Measurements from ENCODE around the gene STARD10. TPM values are rescaled to one million over a fixed set of nuclear protein-coding genes. Genes with fewer than 3 reads are reported as not detected.

Gene STARD10
- total RNA-seq, 1 experiment from 2014 or later = 55.1 TPM

DNA sequence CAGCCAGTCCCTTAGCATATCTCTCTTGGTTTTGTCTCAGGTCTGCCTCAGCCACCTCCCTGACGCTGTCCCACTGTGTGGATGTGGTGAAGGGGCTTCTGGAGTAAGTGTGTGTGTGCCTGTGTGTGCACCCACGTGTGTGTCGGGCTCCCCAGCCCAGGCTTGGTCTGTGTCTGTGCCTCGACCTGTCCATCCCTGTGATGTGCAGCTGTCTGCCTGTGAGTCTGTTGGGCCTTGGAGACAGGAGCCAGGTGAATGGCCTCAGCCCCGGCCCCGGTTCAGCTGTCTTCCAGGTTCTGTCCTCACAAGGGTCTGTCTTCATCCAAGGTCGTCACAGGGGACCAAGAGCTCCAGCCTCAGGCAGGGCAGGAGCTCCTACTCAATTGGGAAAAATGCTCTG, 30.2 kb upstream of the STARD10 start:
- H3K9me3 Mint-ChIP-seq (ENCODE audit: low read depth, unreplicated experiment) = no peaks in the 10 kb centered on the region
- CTCF ChIA-PET = interaction anchor here (0.6 kb wide), 1 partner anchor 27 kb away, joined by 4 read pairs; no protein-coding TSS in a partner anchor
- TF ChIP-seq, protein P1, sequence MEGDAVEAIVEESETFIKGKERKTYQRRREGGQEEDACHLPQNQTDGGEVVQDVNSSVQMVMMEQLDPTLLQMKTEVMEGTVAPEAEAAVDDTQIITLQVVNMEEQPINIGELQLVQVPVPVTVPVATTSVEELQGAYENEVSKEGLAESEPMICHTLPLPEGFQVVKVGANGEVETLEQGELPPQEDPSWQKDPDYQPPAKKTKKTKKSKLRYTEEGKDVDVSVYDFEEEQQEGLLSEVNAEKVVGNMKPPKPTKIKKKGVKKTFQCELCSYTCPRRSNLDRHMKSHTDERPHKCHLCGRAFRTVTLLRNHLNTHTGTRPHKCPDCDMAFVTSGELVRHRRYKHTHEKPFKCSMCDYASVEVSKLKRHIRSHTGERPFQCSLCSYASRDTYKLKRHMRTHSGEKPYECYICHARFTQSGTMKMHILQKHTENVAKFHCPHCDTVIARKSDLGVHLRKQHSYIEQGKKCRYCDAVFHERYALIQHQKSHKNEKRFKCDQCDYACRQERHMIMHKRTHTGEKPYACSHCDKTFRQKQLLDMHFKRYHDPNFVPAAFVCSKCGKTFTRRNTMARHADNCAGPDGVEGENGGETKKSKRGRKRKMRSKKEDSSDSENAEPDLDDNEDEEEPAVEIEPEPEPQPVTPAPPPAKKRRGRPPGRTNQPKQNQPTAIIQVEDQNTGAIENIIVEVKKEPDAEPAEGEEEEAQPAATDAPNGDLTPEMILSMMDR (IDR thresholded peaks at IDR 0.05; ENCODE audit: unreplicated experiment) = no peak
- BruUV-seq (replicated peaks) = no TSS peak
- H3K36me3 Mint-ChIP-seq (ENCODE audit: insufficient read depth, unreplicated experiment) = peaks cover 9% of the 10 kb centered on the region
- H3K4me3 Mint-ChIP-seq (ENCODE audit: low read depth, unreplicated experiment) = no peak overlapping the region
- intact Hi-C loops (cut with micrococcal nuclease; ENCODE audit: unreplicated experiment) = no loop called here
- peak overlapping the region; percentile 55 for H3K27ac Mint-ChIP-seq (ENCODE audit: unreplicated experiment)
- DNase-seq = no peak
- no peaks in the 10 kb centered on the region for H3K4me1 Mint-ChIP-seq (ENCODE audit: low read depth, unreplicated experiment)
- no peaks in the 10 kb centered on the region for H3K27me3 Mint-ChIP-seq (ENCODE audit: unreplicated experiment)

DNA sequence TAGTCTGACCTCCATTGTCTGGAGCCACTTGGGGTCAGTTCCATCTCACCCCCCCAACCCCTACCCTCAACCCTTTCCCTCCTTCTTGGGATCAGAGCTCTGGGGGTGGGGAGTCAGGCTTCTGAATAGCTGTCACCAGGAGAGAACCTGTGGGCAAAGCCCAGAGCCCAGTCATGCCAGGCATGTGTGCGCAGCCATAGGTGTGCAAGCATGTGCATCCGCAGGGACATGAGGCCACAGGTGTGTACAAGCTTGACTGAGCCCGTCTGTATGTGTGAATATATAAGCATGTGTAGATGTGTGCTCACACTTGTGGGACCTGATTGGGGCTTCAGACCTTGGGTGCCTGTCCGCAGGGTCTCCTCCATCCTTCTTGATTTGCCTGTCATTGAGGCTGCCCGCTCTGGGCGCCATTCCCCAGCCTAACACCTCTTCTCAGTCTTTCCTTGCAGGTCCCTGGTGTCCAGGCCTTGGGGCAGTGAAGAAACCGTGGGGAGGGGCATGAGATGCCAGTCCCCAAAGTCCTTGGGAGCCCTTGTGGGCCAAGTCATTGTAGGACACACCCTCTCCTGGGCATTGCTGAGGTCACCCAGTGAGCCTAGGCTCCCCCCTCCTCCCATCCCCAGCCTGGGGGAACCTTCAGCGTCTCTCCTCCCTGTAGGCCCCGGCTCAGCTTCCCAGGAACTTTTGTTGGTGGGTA, 29.4 kb upstream of the STARD10 start:
- H3K36me3 Mint-ChIP-seq (ENCODE audit: insufficient read depth, unreplicated experiment) = peaks cover 9% of the 10 kb centered on the region

DNA sequence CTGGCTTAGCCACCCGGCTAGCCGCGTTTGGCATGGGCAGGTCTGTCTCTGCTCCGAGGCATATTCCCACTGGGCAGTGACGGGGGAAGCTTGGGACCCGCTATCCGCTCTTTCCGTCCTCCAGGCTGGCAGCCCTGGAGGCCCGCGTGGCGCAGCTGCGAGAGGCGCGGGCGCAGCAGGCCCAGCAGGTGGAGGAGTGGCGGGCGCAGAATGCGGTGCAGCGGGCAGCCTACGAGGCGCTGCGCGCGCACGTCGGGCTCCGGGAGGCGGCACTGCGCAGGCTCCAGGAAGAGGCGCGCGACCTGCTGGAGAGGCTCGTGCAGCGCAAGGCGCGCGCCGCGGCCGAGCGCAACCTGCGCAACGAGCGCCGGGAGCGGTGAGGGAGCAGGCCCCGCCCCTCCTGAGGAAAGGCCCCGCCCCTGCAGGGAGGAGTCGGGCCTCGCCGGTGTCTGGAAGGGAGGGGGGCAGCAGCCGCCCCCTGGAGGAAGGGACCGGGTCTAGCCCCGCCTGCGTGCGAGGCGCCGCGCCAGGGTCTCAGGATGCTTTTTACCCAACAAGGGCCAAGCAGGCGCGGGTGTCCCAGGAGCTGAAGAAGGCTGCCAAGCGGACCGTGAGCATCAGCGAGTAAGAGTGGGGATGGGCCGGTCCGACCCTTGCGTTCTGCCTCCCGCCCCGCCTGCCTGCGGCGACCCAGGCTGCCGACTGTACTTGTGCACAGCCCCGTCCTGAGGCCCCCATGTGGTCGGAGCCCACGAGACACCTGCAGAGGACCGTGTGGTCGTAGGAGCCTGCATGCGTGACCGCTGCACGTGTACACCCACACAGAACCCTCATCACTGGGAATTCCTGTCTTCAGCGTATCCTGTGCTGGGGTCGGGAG, 28.3 kb upstream of the STARD10 start:
- H3K36me3 Mint-ChIP-seq (ENCODE audit: insufficient read depth, unreplicated experiment) = peaks cover 13% of the 10 kb centered on the region
- CTCF ChIA-PET = interaction anchor here (0.5 to 0.8 kb wide), 3 partner anchors 9 to 103 kb away, joined by 3 to 7 read pairs (median 3); no protein-coding TSS in a partner anchor
- DNase-seq = peak; percentile 85
- peak overlapping the region; percentile 59 for H3K4me3 Mint-ChIP-seq (ENCODE audit: low read depth, unreplicated experiment)
- H3K9me3 Mint-ChIP-seq (ENCODE audit: low read depth, unreplicated experiment) = no peaks in the 10 kb centered on the region
- intact Hi-C loops (cut with micrococcal nuclease; ENCODE audit: unreplicated experiment) = no loop called here
- TF ChIP-seq, protein P1 (IDR thresholded peaks at IDR 0.05; ENCODE audit: unreplicated experiment) = peak; percentile 28
- no peak overlapping the region for H3K27ac Mint-ChIP-seq (ENCODE audit: unreplicated experiment)
- H3K27me3 Mint-ChIP-seq (ENCODE audit: unreplicated experiment) = no peaks in the 10 kb centered on the region
- no TSS peak for BruUV-seq (replicated peaks)
- no peaks in the 10 kb centered on the region for H3K4me1 Mint-ChIP-seq (ENCODE audit: low read depth, unreplicated experiment)

More for the DNA sequence above, 29.4 kb upstream of the STARD10 start:
- Mint-ChIP-seq H3K4me3 (ENCODE audit: low read depth, unreplicated experiment) (no peak overlapping the region), H3K9me3 (ENCODE audit: low read depth, unreplicated experiment) (no peaks in the 10 kb centered on the region), H3K27ac (ENCODE audit: unreplicated experiment) (peak overlapping the region; percentile 55), H3K27me3 (ENCODE audit: unreplicated experiment) (no peaks in the 10 kb centered on the region), H3K4me1 (ENCODE audit: low read depth, unreplicated experiment) (no peaks in the 10 kb centered on the region)
- TF ChIP-seq, protein P1 (IDR thresholded peaks at IDR 0.05; ENCODE audit: unreplicated experiment) = no peak
- BruUV-seq (replicated peaks) = no TSS peak
- intact Hi-C loops (cut with micrococcal nuclease; ENCODE audit: unreplicated experiment) = no loop called here
- no peak for DNase-seq
- CTCF ChIA-PET = interaction anchor here (0.6 kb wide), 1 partner anchor 26 kb away, joined by 4 read pairs; no protein-coding TSS in a partner anchor

DNA sequence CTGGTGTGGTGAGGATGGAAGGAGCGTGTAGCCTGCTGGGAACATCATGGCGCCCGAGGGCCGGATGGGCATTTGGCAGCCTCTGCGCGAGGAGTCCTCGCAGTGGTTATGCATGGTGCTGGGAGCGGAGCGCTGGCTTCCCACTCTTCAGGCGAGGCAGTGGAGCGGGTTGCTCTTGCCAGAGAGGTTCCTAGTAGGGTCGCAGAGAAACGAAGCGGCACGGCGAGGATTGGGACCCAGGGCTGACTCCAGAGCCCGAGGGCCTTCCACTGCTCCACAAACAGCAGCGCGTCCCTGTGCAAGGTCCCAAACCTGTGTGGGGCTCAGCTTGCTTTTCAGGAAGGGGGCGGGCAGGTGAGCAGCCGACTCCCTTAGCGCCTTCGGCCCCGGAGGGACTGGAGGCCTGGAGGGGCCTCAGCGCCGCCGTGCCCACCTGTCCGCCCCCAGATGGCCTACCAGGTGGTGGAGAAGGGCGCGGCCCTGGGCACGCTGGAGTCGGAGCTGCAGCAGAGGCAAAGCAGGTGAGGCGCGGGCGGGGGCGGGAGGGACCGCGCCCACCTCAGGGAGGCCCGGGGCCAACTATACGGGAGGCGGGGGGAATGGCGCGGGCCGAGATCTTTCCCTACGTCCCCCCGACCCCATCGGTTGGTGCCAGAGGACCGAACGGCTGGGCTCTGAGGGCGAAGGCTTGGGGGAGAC, 27.5 kb upstream of the STARD10 start:
- intact Hi-C loops (cut with micrococcal nuclease; ENCODE audit: unreplicated experiment) = no loop called here
- Mint-ChIP-seq H3K36me3 (ENCODE audit: insufficient read depth, unreplicated experiment) (peaks cover 13% of the 10 kb centered on the region), H3K27ac (ENCODE audit: unreplicated experiment) (peak overlapping the region; percentile 48), H3K4me1 (ENCODE audit: low read depth, unreplicated experiment) (no peaks in the 10 kb centered on the region), H3K9me3 (ENCODE audit: low read depth, unreplicated experiment) (no peaks in the 10 kb centered on the region), H3K4me3 (ENCODE audit: low read depth, unreplicated experiment) (peak overlapping the region; percentile 59), H3K27me3 (ENCODE audit: unreplicated experiment) (no peaks in the 10 kb centered on the region)
- CTCF ChIA-PET = interaction anchor here (0.5 to 0.8 kb wide), 3 partner anchors 10 to 27 kb away, joined by 3 to 7 read pairs (median 3); partner anchors contain the start of gene STARD10
- no peak for DNase-seq
- TF ChIP-seq, protein P1 (IDR thresholded peaks at IDR 0.05; ENCODE audit: unreplicated experiment) = no peak
- no TSS peak for BruUV-seq (replicated peaks)
